SJCRH30 (cell line): ENCODE data around the gene SYT14. TPM values are rescaled to one million over a fixed set of nuclear protein-coding genes. Genes with fewer than 3 reads are reported as not detected.
"Not testable (repeated sequence)": the region's sequence is repeated elsewhere in the genome, so short reads cannot be mapped to it uniquely, and the experiment has no call there.

Experiments
- DNase-seq, 2 experiments: peaks; one replicate each; pipeline ENCODE4 v3.0.0-alpha.2; 2015 to 2020
- H3K27ac ChIP-seq: fragments of 250-450 bp; sonication (Bioruptor Pico); 2 replicates; pipeline ENCODE4 v1.5.1; 2020; ENCODE audit warnings: mild to moderate bottlenecking, moderate library complexity
- H3K27me3 ChIP-seq: fragments of 250-450 bp; sonication (Bioruptor Pico); 2 replicates; pipeline ENCODE4 v1.5.1; 2020; ENCODE audit warnings: mild to moderate bottlenecking, moderate library complexity
- H3K36me3 ChIP-seq: fragments of 250-450 bp; sonication (Bioruptor Pico); 2 replicates; pipeline ENCODE4 v1.5.1; 2020; ENCODE audit warnings: mild to moderate bottlenecking, moderate library complexity
- H3K4me1 ChIP-seq: fragments of 250-450 bp; sonication (Bioruptor Pico); 2 replicates; pipeline ENCODE4 v1.5.1; 2020; ENCODE audit warnings: mild to moderate bottlenecking, moderate library complexity
- H3K4me3 ChIP-seq: fragments of 250-450 bp; sonication (Bioruptor Pico); 2 replicates; pipeline ENCODE4 v1.5.1; 2020; ENCODE audit warnings: mild to moderate bottlenecking, moderate library complexity
- H3K9me3 ChIP-seq: fragments of 250-450 bp; sonication (Bioruptor Pico); replicated peaks from 2 replicates; pipeline ENCODE4 v1.5.1; 2020; ENCODE audit warnings: mild to moderate bottlenecking, moderate library complexity
- total RNA-seq: library from RNA; depleted of rRNA; stranded (reverse); fragments of >200 nt; shearing (Covaris generic); gene quantifications from 2 replicates; pipeline ENCODE4 v1.2.3, GENCODE V29; 2014

SYT14 gene
- total RNA-seq, 1 experiment from 2014 or later = not detected

DNA sequence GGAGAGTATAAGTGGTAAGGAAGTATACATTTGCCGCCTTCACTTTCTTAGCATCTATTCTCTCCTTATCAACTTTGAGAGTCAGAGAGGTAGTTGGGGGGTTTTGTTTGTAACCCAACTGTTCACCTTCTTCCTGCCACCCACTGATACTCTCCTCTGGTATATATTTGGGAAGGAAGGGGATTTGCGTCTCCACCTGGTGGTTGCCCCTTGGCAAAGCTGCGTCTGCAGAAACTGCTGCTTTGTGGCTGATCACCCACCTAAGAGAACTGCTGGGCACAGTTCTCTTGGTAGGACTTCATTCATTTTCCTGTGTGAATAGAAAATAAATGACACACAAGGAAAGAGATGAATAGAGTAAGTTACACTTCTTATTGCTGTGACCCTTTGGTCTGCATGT, 87.0 kb downstream of the SYT14 start:
- DNase-seq = peak in 1 of 2 experiments; percentile 6
- Histone ChIP-seq H3K27ac (no peak overlapping the region), H3K36me3 (no peaks in the 10 kb centered on the region), H3K4me3 (no peak overlapping the region), H3K4me1 (no peaks in the 10 kb centered on the region), H3K9me3 (no peaks in the 10 kb centered on the region), H3K27me3 (peaks cover 8% of the 10 kb centered on the region; the same call in 1 of the 2 replicates)

DNA sequence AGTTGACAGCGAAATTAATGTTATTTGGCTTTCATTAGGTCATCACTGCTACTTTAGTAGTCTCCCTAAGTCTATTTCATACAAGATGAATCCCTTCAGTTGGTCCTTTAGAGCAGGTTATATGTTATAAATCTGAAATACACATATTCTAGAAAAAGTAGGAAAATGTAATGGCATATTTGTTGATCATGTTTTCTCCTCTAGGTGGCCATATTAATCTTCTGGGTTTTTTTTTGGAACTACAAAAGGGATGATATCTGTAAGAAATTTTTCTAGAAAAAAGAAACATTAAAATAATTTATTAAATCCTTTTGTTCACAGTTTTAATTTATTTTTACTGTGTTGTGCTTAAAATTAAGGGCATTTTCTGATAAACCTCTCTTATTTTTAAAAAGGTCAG, 87.9 kb downstream of the SYT14 start:
- no peak overlapping the region for H3K27ac ChIP-seq
- H3K9me3 ChIP-seq = no peaks in the 10 kb centered on the region; the same call in 1 of the 2 replicates
- no peak for DNase-seq
- no peaks in the 10 kb centered on the region for H3K4me1 ChIP-seq
- H3K36me3 ChIP-seq = no peaks in the 10 kb centered on the region
- H3K27me3 ChIP-seq = peaks cover 8% of the 10 kb centered on the region; the same call in 1 of the 2 replicates
- no peak overlapping the region for H3K4me3 ChIP-seq

DNA sequence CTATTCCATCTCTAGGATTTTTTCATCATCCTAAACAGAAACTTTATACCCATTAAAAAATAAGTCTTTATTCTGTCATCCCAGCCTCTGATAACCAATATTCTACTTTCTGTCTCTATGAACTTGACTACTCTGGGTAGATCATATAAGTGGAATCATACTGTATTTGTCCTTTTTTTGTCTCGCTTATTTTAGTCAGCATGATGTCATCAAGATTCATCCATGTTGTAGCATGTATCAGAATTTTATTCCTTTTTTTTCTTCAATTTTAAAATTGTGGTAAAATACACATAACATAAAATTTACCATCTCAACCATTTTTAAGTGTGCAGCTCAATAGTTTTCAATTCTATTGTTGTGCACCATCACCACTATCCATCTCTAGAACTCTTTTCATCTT, 90.0 kb downstream of the SYT14 start:
- Histone ChIP-seq H3K9me3 (no peaks in the 10 kb centered on the region; the same call in 1 of the 2 replicates), H3K4me3 (no peak overlapping the region), H3K27ac (no peak overlapping the region), H3K27me3 (no peaks in the 10 kb centered on the region), H3K4me1 (no peaks in the 10 kb centered on the region), H3K36me3 (no peaks in the 10 kb centered on the region)
- DNase-seq = no peak

DNA sequence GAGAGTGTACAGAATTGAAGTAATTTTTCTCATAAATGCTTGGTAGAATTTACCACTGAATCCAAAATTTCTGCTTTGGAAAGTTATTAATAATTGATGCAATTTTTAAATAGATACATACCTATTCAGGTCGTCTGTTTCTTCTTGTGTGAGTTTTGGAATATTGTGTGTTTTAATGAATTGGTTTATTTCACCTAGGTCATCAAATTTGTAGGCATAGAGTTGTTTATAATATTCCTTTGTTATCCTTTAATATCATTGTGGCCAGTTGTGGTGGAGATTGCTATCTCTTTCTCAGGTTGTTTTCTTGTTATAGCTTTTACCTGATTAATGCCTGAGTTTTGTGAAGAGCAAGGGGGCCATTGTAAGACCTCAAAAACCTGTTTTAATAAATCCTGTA, 93.5 kb downstream of the SYT14 start:
- no peak for DNase-seq
- no peaks in the 10 kb centered on the region for H3K27me3 ChIP-seq
- no peaks in the 10 kb centered on the region for H3K4me1 ChIP-seq
- H3K9me3 ChIP-seq = no peaks in the 10 kb centered on the region; the same call in 1 of the 2 replicates
- no peak overlapping the region for H3K4me3 ChIP-seq
- H3K36me3 ChIP-seq = no peaks in the 10 kb centered on the region
- no peak overlapping the region for H3K27ac ChIP-seq

DNA sequence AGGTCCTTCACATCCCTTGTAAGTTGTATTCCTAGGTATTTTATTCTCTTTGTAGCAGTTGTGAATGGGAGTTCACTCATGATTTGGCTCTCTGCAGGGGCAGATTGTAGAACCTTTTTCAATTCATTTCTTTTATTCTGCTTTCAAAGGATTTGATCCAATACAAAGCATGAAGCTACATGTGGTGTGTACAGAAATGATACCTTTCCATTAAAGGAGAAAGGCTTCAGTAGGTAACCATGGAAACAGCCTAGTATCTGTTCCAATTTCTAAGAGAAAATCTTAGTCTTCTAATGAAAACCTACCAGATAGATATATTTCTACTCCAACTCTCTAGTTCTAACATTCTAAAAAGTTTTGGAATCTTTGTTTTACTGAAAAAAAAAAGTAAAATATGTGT, 105.0 kb downstream of the SYT14 start:
- Histone ChIP-seq H3K4me3 (no peak overlapping the region), H3K9me3 (no peaks in the 10 kb centered on the region), H3K27me3 (no peaks in the 10 kb centered on the region), H3K27ac (no peak overlapping the region), H3K36me3 (no peaks in the 10 kb centered on the region), H3K4me1 (no peaks in the 10 kb centered on the region)
- no peak for DNase-seq

DNA sequence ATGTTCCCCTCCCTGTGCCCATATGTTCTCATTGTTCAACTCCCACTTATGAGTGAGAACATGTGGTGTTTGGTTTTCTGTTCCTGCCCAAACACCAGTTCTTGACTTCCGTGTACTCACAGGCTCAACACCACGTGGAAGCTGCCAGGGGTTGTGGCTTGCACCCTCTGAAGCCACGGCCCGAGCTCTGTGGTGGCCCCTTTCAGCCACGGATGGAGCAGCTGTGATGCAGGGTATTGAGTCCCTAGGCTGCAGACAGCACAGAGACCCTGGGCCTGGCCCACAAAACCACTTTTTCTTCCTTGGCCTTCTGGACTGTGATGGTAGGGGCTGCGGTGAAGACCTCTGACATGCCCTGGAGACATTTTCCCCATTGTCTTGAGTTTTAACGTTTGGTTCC, 111.6 kb downstream of the SYT14 start:
- H3K9me3 ChIP-seq = peaks cover 7% of the 10 kb centered on the region; the same call in 1 of the 2 replicates
- no peak for DNase-seq
- no peak overlapping the region for H3K4me3 ChIP-seq
- no peaks in the 10 kb centered on the region for H3K27me3 ChIP-seq
- no peaks in the 10 kb centered on the region for H3K4me1 ChIP-seq
- H3K36me3 ChIP-seq = no peaks in the 10 kb centered on the region
- H3K27ac ChIP-seq = no peak overlapping the region

DNA sequence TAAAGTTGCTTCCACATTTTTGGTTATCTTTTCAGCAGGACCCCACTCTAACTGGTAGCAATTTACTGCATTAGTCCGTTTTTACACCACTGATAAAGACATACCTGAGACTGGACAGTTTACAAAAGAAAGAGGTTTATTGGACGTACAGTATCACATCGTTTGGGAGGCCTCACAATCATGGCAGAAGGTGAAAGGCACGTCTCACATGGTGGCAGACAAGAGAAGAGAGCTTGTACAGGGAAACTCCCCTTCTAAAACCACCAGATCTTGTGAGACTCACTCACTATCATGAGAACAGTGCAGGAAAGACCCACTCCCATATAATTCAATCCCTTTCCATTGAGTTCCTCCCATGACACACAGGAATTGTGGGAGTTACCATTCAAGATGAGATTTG, 112.5 kb downstream of the SYT14 start:
- not testable (repeated sequence) for H3K27ac ChIP-seq, DNase-seq, H3K36me3 ChIP-seq, H3K4me1 ChIP-seq, H3K9me3 ChIP-seq, H3K27me3 ChIP-seq, H3K4me3 ChIP-seq

DNA sequence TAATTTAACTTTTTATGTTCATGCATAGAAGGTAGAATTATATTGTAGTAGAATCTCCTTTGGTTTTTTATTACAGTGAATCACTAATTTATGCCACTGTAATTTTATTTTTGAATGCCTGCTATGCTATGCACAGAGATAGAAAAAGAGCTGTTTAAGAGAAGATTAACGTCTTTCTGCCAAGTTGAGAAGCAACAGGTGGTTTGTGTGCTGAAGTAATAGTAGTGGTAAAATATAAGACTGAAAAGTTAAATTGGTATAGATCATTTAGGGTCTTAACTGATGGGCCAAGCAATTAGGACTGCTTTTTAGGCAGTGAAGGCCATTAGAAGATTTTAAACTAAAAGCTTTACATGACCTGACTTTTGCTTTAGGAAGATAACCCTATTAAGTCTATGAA, 115.1 kb downstream of the SYT14 start:
- Histone ChIP-seq H3K9me3 (peaks cover 7% of the 10 kb centered on the region; the same call in 1 of the 2 replicates), H3K27ac (no peak overlapping the region), H3K27me3 (no peaks in the 10 kb centered on the region), H3K36me3 (no peaks in the 10 kb centered on the region), H3K4me1 (no peaks in the 10 kb centered on the region), H3K4me3 (no peak overlapping the region)
- no peak for DNase-seq

DNA sequence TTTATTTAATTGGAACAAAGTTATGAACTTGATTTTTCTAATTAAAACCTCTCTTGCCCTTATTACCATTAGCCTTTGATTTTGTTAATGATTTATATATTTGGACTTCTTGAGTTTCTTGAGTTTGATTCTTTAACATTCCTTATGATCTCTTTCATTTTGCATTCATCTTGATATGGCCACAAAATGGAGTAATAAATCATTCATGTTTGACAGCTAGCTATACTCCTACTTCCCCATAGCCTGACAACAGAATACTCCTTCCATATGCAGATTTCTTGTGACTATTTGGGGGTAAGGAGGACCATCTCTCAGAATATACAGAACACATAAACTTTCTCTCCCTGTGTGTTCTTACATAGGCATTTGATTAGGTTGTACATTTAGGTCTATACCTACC, 119.6 kb downstream of the SYT14 start:
- no peak overlapping the region for H3K27ac ChIP-seq
- no peaks in the 10 kb centered on the region; the same call in 1 of the 2 replicates for H3K27me3 ChIP-seq
- H3K9me3 ChIP-seq = no peaks in the 10 kb centered on the region
- no peaks in the 10 kb centered on the region for H3K4me1 ChIP-seq
- no peak for DNase-seq
- H3K4me3 ChIP-seq = no peak overlapping the region
- no peaks in the 10 kb centered on the region for H3K36me3 ChIP-seq

DNA sequence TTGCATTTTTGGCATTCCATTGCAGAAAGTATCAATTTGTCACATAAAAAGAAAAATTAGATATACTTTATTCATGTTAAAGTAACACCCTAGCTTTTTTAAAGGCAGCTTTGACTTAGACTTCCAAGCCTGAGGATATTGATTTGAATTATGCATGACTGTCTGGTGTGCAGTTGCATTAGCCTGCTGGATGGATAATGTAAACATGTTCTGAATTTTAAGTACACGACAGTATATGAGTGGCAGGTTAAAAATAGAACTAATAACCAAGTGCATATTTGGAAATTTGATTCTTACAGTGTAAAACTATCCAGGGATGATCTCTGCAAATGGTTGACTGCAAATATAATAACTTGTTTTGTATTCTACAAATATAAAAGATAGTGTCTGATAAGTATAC, 124.0 kb downstream of the SYT14 start:
- Histone ChIP-seq H3K9me3 (no peaks in the 10 kb centered on the region), H3K27ac (no peak overlapping the region), H3K36me3 (no peaks in the 10 kb centered on the region), H3K27me3 (no peaks in the 10 kb centered on the region; the same call in 1 of the 2 replicates), H3K4me3 (no peak overlapping the region), H3K4me1 (no peaks in the 10 kb centered on the region)
- DNase-seq = no peak

DNA sequence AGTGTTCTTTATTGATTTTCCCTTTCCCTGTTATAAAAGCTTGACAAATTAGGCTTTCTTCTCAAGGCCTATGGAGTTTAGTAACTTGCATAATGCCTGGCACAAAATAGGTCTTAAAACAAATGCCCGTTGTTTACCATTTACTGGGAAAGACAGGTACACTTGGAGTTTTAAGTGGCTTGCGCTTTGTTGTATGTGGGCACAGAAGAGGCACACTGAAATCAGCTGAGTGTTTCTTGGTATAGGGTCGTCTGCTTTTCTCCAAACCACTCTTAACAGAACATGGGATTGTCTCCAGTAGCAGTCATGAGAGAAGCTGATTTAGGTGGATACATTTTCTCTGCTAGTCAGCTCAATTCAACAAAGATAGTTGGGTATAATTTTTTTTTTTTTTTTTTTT, 132.5 kb downstream of the SYT14 start:
- H3K4me1 ChIP-seq = no peaks in the 10 kb centered on the region
- H3K4me3 ChIP-seq = no peak overlapping the region
- no peaks in the 10 kb centered on the region for H3K9me3 ChIP-seq
- H3K27ac ChIP-seq = no peak overlapping the region
- H3K36me3 ChIP-seq = no peaks in the 10 kb centered on the region
- H3K27me3 ChIP-seq = 0 out of 2 replicates have a peak, but pooled peaks cover 4% of the 10 kb centered on the region
- DNase-seq = no peak

DNA sequence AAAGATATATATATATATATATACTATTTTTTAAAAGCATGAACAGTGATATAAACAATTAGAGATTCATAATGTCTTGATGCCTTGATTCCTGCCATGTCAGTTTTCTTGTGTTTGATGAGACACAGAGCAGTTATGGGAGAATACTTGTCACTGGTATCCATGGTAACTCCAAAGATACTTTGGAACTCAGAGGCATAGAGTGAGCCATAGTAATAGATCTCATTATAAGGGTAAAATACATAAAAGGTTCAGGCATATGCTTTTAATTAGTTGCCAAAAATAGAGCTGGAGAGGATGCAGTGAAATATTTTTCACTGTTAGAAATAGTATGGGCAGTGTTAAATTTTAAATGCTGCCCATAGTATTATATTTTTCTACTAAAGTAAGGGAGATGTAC, 134.1 kb downstream of the SYT14 start:
- H3K9me3 ChIP-seq = no peaks in the 10 kb centered on the region
- H3K27me3 ChIP-seq = 0 out of 2 replicates have a peak, but pooled peaks cover 4% of the 10 kb centered on the region
- no peak overlapping the region for H3K27ac ChIP-seq
- no peak overlapping the region for H3K4me3 ChIP-seq
- no peaks in the 10 kb centered on the region for H3K36me3 ChIP-seq
- no peak for DNase-seq
- H3K4me1 ChIP-seq = no peaks in the 10 kb centered on the region

DNA sequence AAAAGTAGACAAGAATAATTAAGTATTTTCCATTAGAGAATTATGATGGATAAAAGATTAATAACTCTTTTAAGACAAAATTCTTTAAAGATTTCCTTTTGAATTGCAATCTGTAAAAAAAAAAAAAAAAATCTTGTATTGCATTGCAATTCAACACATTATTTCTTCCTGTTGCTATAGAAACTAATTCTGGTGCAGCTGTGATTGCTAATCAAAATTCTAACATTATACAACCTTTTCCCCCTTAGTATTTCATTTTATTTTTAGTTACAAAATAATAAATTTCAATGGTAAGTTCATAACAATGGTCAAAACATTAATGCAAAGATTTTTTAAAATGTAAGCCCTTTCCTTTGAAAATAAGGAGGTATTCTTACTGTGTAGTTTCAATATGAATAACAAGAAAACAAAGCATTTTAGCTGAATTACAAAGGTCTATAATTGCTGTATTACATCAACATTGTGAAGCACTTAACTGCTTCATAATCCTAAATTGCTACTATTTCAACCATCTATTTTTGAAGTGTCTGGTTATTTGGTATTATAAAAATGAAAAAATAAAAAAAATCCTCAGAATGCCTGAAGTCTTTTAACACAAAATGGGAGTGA, 135.0 kb downstream of the SYT14 start:
- peaks cover 4% of the 10 kb centered on the region; the same call in 1 of the 2 replicates for H3K27me3 ChIP-seq
- DNase-seq = no peak
- H3K27ac ChIP-seq = no peak overlapping the region
- no peaks in the 10 kb centered on the region for H3K4me1 ChIP-seq
- no peaks in the 10 kb centered on the region for H3K36me3 ChIP-seq
- H3K9me3 ChIP-seq = no peaks in the 10 kb centered on the region
- no peak overlapping the region for H3K4me3 ChIP-seq

DNA sequence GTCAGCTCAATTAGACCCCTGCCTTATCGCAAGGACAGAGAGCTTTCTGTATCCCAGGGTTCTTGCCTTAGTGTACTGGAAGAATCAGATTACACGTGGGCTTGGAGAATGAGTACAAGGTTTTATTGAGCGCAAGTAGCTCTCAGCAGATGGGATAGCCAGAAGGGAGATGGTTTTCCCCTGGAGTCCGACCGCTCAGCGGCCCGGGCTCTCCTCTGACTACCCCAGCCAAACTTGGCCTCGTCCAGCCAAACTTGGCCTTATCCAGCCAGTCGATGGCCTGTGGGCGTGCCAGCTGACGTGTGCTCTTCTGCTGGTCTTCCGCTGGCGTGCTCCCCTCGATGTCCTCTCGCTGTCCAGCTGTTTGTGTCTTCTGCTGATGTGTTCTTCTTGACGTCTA, 136.9 kb downstream of the SYT14 start:
- H3K4me1 ChIP-seq = no peaks in the 10 kb centered on the region
- no peaks in the 10 kb centered on the region for H3K9me3 ChIP-seq
- H3K27ac ChIP-seq = no peak overlapping the region
- DNase-seq = peak in 1 of 2 experiments; percentile 13
- peaks cover 4% of the 10 kb centered on the region; the same call in 1 of the 2 replicates for H3K27me3 ChIP-seq
- no peak overlapping the region for H3K4me3 ChIP-seq
- no peaks in the 10 kb centered on the region for H3K36me3 ChIP-seq

DNA sequence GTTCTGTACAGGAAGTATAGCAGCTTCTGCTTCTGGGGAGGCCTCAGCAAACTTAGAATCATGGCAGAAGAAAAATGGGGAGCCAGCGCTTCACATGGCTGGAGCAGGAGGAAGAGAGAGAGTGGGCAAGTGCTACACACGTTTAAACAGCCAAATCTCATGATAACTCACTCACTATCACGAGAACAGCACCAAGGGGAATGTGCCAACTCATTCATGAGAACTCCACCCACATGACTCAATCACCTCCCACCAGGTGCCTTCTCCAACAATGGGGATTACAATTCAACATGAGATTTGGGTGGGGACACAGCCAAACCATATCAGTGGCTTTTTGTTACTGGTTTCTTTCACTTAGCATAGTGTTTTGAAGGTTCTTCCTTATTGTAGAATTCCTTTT, 138.6 kb downstream of the SYT14 start:
- no peaks in the 10 kb centered on the region for H3K9me3 ChIP-seq
- H3K36me3 ChIP-seq = no peaks in the 10 kb centered on the region
- no peak for DNase-seq
- no peaks in the 10 kb centered on the region; the same call in 1 of the 2 replicates for H3K27me3 ChIP-seq
- H3K27ac ChIP-seq = no peak overlapping the region
- H3K4me3 ChIP-seq = no peak overlapping the region
- no peaks in the 10 kb centered on the region for H3K4me1 ChIP-seq

DNA sequence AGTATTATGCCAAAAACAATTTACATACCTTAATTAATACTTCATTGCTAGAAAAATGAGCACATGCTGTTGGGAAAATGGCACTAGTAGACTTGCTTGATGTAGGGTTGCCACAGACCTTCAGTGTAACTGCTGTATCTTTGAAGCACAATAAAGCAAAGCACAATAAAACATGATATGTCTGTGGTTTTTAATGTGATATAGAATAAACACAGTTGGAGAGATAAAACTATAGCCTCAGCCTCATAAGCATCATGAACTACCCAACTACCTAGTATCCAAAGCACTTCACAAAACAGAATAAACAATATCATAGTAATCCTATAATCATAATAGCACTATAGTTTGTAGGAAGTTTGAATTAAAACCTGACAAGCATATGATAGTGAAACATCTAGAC, 143.5 kb downstream of the SYT14 start:
- H3K4me1 ChIP-seq = no peaks in the 10 kb centered on the region
- no peak for DNase-seq
- no peaks in the 10 kb centered on the region for H3K36me3 ChIP-seq

More for the DNA sequence above, 143.5 kb downstream of the SYT14 start:
- H3K9me3 ChIP-seq = no peaks in the 10 kb centered on the region
- H3K27ac ChIP-seq = no peak overlapping the region
- H3K4me3 ChIP-seq = no peak overlapping the region
- peaks cover 3% of the 10 kb centered on the region; the same call in 1 of the 2 replicates for H3K27me3 ChIP-seq
